IMR-90 (cell line): Measurements from ENCODE around the gene STARD13. TPM values are rescaled to one million over a fixed set of nuclear protein-coding genes. Genes with fewer than 3 reads are reported as not detected.
A peak's percentile ranks its signal among the peaks of the same experiment; 100 is the strongest.

Source experiments
- ATAC-seq: fragments of 200-7000 bp; cut with Tn5 transposase; 2 replicates; pipeline ENCODE4 v1.9.1; 2020; ENCODE audit warnings: low read depth, mild to moderate bottlenecking, moderate library complexity
- BruUV-seq: library from RNA; stranded (reverse); fragments of 400-500 nt; replicated peaks from 2 replicates; lab custom pipeline; 2021; lab: Mats Ljungman, UMichigan
- CTCF ChIA-PET: fragments of 300-600 bp; formaldehyde crosslinking; extraction: SDS; loops from one replicate; lab custom pipeline; 2021; ENCODE audit warnings: antibody characterized with exemption; lab: Yijun Ruan, JAX
- POLR2A ChIA-PET: fragments of 300-600 bp; sonication (Branson Sonifier 250); formaldehyde crosslinking; loops from one replicate; lab custom pipeline; 2022; ENCODE audit warnings: antibody characterized with exemption; ENCODE audit not compliant: unreplicated experiment; lab: Charles Lee
- DNase-seq: peaks from one replicate; pipeline ENCODE4 v3.0.0; 2013
- H2AFZ ChIP-seq: replicated peaks from 2 replicates; pipeline ENCODE3; 2013; ENCODE audit warnings: low read length, mild to moderate bottlenecking; ENCODE audit not compliant: poor library complexity
- H2AK5ac ChIP-seq: 2 replicates; pipeline ENCODE4 v1.6.1; 2013; ENCODE audit warnings: low read depth, low read length, inconsistent platforms
- H2AK9ac ChIP-seq: replicated peaks from 2 replicates; pipeline ENCODE3; 2013; ENCODE audit warnings: mild to moderate bottlenecking, low read depth, low read length, moderate library complexity; ENCODE audit not compliant: poor library complexity
- H2BK120ac ChIP-seq: 2 replicates; pipeline ENCODE4 v1.6.1; 2013; ENCODE audit warnings: low read depth, low read length, inconsistent platforms
- H2BK15ac ChIP-seq: 3 replicates; pipeline ENCODE4 v1.6.1; 2013; ENCODE audit warnings: low read depth, low read length, inconsistent platforms
- H2BK20ac ChIP-seq: 2 replicates; pipeline ENCODE4 v1.6.1; 2013; ENCODE audit warnings: low read depth, mild to moderate bottlenecking, inconsistent platforms, low read length, moderate library complexity
- H2BK5ac ChIP-seq: 2 replicates; pipeline ENCODE4 v1.6.1; 2013; ENCODE audit warnings: mild to moderate bottlenecking, low read depth, low read length, inconsistent platforms; ENCODE audit not compliant: poor library complexity, severe bottlenecking
- H3K14ac ChIP-seq: replicated peaks from 2 replicates; pipeline ENCODE4 v1.6.1; 2013; ENCODE audit warnings: low read depth, low read length, inconsistent platforms
- H3K18ac ChIP-seq: 2 replicates; pipeline ENCODE4 v1.6.1; 2013; ENCODE audit warnings: low read depth, low read length, control low read depth
- H3K23ac ChIP-seq: 2 replicates; pipeline ENCODE4 v1.6.1; 2013; ENCODE audit warnings: low read depth, low read length, inconsistent platforms
- H3K27ac ChIP-seq: 2 replicates; pipeline ENCODE4 v1.5.1; 2013; ENCODE audit warnings: mild to moderate bottlenecking, control low read depth, low read length; ENCODE audit not compliant: insufficient read depth
- H3K27me3 ChIP-seq: 2 replicates; pipeline ENCODE4 v1.6.1; 2013; ENCODE audit warnings: low read length; ENCODE audit not compliant: control insufficient read depth, insufficient read depth
- H3K36me3 ChIP-seq: 2 replicates; pipeline ENCODE4 v1.6.1; 2013; ENCODE audit warnings: low read length, mixed read lengths; ENCODE audit not compliant: control insufficient read depth, insufficient read depth
- H3K4ac ChIP-seq: 2 replicates; pipeline ENCODE4 v1.6.1; 2013; ENCODE audit warnings: low read depth, low read length, inconsistent platforms
- H3K4me1 ChIP-seq: 2 replicates; pipeline ENCODE4 v1.6.1; 2013; ENCODE audit warnings: low read length, mixed read lengths; ENCODE audit not compliant: control insufficient read depth, insufficient read depth
- H3K4me2 ChIP-seq: 2 replicates; pipeline ENCODE4 v1.6.1; 2013; ENCODE audit warnings: low read depth, mild to moderate bottlenecking, control low read depth, low read length, moderate library complexity
- H3K4me3 ChIP-seq: 2 replicates; pipeline ENCODE4 v1.5.1; 2013; ENCODE audit warnings: low read depth, mild to moderate bottlenecking, control low read depth, low read length, moderate library complexity; ENCODE audit not compliant: insufficient read depth
- H3K56ac ChIP-seq: 2 replicates; pipeline ENCODE4 v1.6.1; 2013; ENCODE audit warnings: low read length, inconsistent platforms; ENCODE audit not compliant: insufficient read depth; ENCODE audit errors: extremely low read depth
- H3K79me1 ChIP-seq, 2 experiments: 2 replicates each; pipeline ENCODE4 v1.6.1; 2013; ENCODE audit warnings: low read length in 2 of 2, inconsistent platforms in 1 of 2, low read depth in 1 of 2
- H3K9ac ChIP-seq: 2 replicates; pipeline ENCODE4 v1.6.1; 2013; ENCODE audit warnings: low read depth, low read length, control low read depth
- H3K9me1 ChIP-seq: 2 replicates; pipeline ENCODE4 v1.6.1; 2013; ENCODE audit warnings: low read length, inconsistent platforms; ENCODE audit not compliant: insufficient read depth
- H3K9me3 ChIP-seq: 2 replicates; pipeline ENCODE4 v1.6.1; 2013; ENCODE audit warnings: low read length; ENCODE audit not compliant: control insufficient read depth, insufficient read depth
- H4K20me1 ChIP-seq: 2 replicates; pipeline ENCODE4 v1.6.1; 2013; ENCODE audit warnings: low read length, inconsistent platforms; ENCODE audit not compliant: insufficient read depth
- H4K5ac ChIP-seq: 2 replicates; pipeline ENCODE4 v1.6.1; 2013; ENCODE audit warnings: mild to moderate bottlenecking, low read depth, low read length, control low read depth
- H4K8ac ChIP-seq, 2 experiments: 2 replicates each; pipeline ENCODE4 v1.6.1; 2013; ENCODE audit warnings: low read depth in 2 of 2, low read length in 2 of 2, control low read depth in 1 of 2, inconsistent platforms in 1 of 2
- H4K91ac ChIP-seq: 2 replicates; pipeline ENCODE4 v1.6.1; 2013; ENCODE audit warnings: low read depth, low read length, inconsistent platforms; ENCODE audit not compliant: insufficient read depth
- BHLHE40 ChIP-seq: fragments of 150-350 bp; IDR thresholded peaks from 2 replicates; pipeline ENCODE4 v1.6.1; 2016; ENCODE audit warnings: mild to moderate bottlenecking, low read depth, low read length
- CEBPB ChIP-seq: IDR thresholded peaks from 2 replicates; pipeline ENCODE4 v1.6.1; 2012; ENCODE audit warnings: low read depth, low read length, improper control_type of control experiment
- CHD1 ChIP-seq: IDR thresholded peaks from 2 replicates; pipeline ENCODE4 v1.6.1; 2012; ENCODE audit warnings: low read depth, low read length, improper control_type of control experiment
- FOS ChIP-seq: fragments of 150-350 bp; IDR thresholded peaks from 2 replicates; pipeline ENCODE4 v1.6.1; 2016; ENCODE audit warnings: low read depth, low read length
- MAFK ChIP-seq: IDR thresholded peaks from 2 replicates; pipeline ENCODE4 v1.6.1; 2012; ENCODE audit warnings: low read depth, low read length, improper control_type of control experiment
- MXI1 ChIP-seq: IDR thresholded peaks from 2 replicates; pipeline ENCODE4 v1.6.1; 2012; ENCODE audit warnings: low read depth, mild to moderate bottlenecking, low read length, moderate library complexity, borderline replicate concordance
- RAD21 ChIP-seq: IDR thresholded peaks from 2 replicates; pipeline ENCODE4 v1.6.1; 2012; ENCODE audit warnings: low read length, improper control_type of control experiment
- SMC3 ChIP-seq: fragments of 150-350 bp; IDR thresholded peaks from 2 replicates; pipeline ENCODE4 v1.6.1; 2016; ENCODE audit warnings: low read depth, mild to moderate bottlenecking, antibody characterized with exemption, low read length, moderate library complexity
- USF2 ChIP-seq: fragments of 150-350 bp; IDR thresholded peaks from 2 replicates; pipeline ENCODE4 v1.6.1; 2017; ENCODE audit warnings: mild to moderate bottlenecking, antibody characterized with exemption, low read length, low read depth
- WGBS, 2 experiments: methylation state at CpG; one replicate each; pipeline versions ENCODE4 v1.1.5 to v1.1.7; 2013; ENCODE audit warnings: missing lambda C conversion rate in 2 of 2; ENCODE audit not compliant: insufficient read length in 1 of 2; ENCODE audit errors: extremely low coverage in 2 of 2; 5-methylcytosine and 5-hydroxymethylcytosine counted together
- dilution Hi-C: fragments of 300-500 bp; cut with HindIII; formaldehyde crosslinking; loops from one replicate; pipeline ENCODE4 v1.14.3; 2018; ENCODE audit warnings: low sequenced_read_pairs; ENCODE audit not compliant: unreplicated experiment
- in situ Hi-C: fragments of 300-500 bp; cut with MboI; formaldehyde crosslinking; loops from 3 replicates; pipeline ENCODE4 v1.14.3; 2019; ENCODE audit warnings: low sequenced_read_pairs, inconsistent platforms, mixed read lengths
- intact Hi-C: fragments of 100-400 bp; cut with micrococcal nuclease; formaldehyde crosslinking; loops from 2 replicates; pipeline ENCODE4 v1.10.0; 2022
- polyA plus RNA-seq, 3 experiments: library from polyadenylated mRNA; depleted of rRNA; stranded (reverse); fragments of >200 nt; gene quantifications; 2 replicates each; pipeline ENCODE4 v1.2.3, GENCODE V29; 2012; ENCODE audit warnings: low replicate concordance in 1 of 3
- total RNA-seq: library from RNA; depleted of rRNA; stranded (reverse); fragments of >200 nt; gene quantifications from 2 replicates; pipeline ENCODE4 v1.2.3, GENCODE V29; 2012

The STARD13 gene
- total and polyA plus RNA-seq, 2 of the 4 experiments (the other 2 are of a cell fraction): 23.6 to 46.6 TPM

GRCh38 chr13:33278913-33279312, 6.6 kb downstream of the STARD13 start:
- DNase-seq (no peak), ATAC-seq (no peak)
- Histone ChIP-seq H2AFZ (no peak overlapping the region), H3K79me1 (peaks cover 14 to 62% of the 10 kb centered on the region in 2 experiments), H3K4me3 (no peak overlapping the region), H2BK15ac (no peak overlapping the region), H3K9ac (no peak overlapping the region), H3K4me1 (peaks cover 19% of the 10 kb centered on the region), H3K9me3 (no peaks in the 10 kb centered on the region), H3K23ac (peak overlapping the region; percentile 96; the same call in 1 of the 2 replicates), H3K36me3 (peaks cover 19% of the 10 kb centered on the region), H4K20me1 (peaks cover 18% of the 10 kb centered on the region; the same call in 1 of the 2 replicates), H2AK9ac (no peak overlapping the region), H2BK5ac (peak overlapping the region; percentile 90), H3K27ac (no peak overlapping the region), H3K56ac (no peak overlapping the region), H2BK120ac (0 out of 2 replicates have a peak overlapping the region, but pooled peaks have one; percentile 19), H3K4ac (peak overlapping the region; percentile 94; the same call in 1 of the 2 replicates), H4K5ac (no peak overlapping the region), H3K9me1 (peaks cover 5% of the 10 kb centered on the region), H3K18ac (peak overlapping the region; percentile 99; the same call in 1 of the 2 replicates), H2BK20ac (no peak overlapping the region; the same call in 1 of the 2 replicates), H3K27me3 (no peaks in the 10 kb centered on the region), H4K8ac (peak overlapping the region in 1 of 2 experiments; percentile 98; a peak in 1 of 4 replicates), H3K14ac (peak overlapping the region; percentile 59; the same call in 1 of the 2 replicates), H4K91ac (no peak overlapping the region), H2AK5ac (no peak overlapping the region), H3K4me2 (no peak overlapping the region)
- WGBS, 2 experiments: no CpG with 5 or more reads among the region's 1 CpG
- no peak for TF ChIP-seq USF2
- no peak for TF ChIP-seq FOS
- no peak for TF ChIP-seq RAD21
- no peak for TF ChIP-seq MAFK
- TF ChIP-seq SMC3: no peak
- no peak for TF ChIP-seq BHLHE40
- peak; percentile 23; the same call in 1 of the 2 replicates for TF ChIP-seq CEBPB
- TF ChIP-seq CHD1: no peak
- no peak for TF ChIP-seq MXI1
- dilution Hi-C loops (no loop called here), in situ Hi-C loops (loop anchor here (25.0 kb wide), 1 partner anchor 433 kb away; no protein-coding TSS in a partner anchor), intact Hi-C loops (no loop called here)
- ChIA-PET CTCF (no interaction called here), POLR2A (no interaction called here)
- no TSS peak for BruUV-seq
